Esophagus squamous epithelium (tissue), 4 donors: ENCODE data around the gene CAMK1G.

Experiments used
- CTCF ChIP-seq, 6 experiments: fragments of 450-650 bp in 4 of 6; fragments of 200-600 bp in 2 of 6; sonication (generic) in 2 of 6; IDR thresholded peaks; one replicate each; pipeline ENCODE4 v1.5.1; 2016 to 2019; ENCODE audit warnings: antibody characterized with exemption in 6 of 6, mild to moderate bottlenecking in 4 of 6, moderate library complexity in 4 of 6
- POLR2A ChIP-seq, 4 donors: fragments of 450-650 bp; IDR thresholded peaks; one replicate each; pipeline ENCODE4 v1.6.1; 2017; ENCODE audit warnings: antibody characterized with exemption in 4 of 4, mild to moderate bottlenecking in 4 of 4, moderate library complexity in 3 of 4

DNA sequence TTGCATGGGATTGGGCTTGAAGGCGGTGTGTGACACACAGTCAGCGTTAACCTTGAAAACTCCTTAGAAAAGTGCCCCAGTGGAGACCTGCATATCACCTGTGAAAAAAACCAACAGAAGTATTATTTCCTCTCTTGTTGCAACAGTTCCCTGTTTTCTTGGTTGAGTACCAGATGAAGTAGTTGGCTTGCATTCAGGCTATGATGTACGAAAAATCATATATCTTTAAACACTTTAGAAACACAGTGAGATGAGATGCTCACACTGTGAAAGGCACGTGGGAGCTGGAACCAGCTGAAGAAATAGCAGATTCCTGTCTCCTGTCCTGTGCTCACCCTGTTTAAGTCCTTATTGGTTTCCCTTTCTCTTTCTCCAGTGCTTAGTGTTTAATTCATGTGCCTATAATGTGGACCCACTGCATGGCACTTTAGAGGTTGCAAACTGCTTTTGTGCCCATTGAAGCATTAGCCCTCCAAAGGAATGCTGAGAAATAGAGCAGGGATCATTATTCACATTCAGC is 2.8 kb downstream of the CAMK1G start:
- TF ChIP-seq CTCF (IDR thresholded peaks at IDR 0.05) (no peak), POLR2A (IDR thresholded peaks at IDR 0.05) (no peak)
